Stimulated activated CD4-positive, alpha-beta T cell treated with anti-CD3 and anti-CD28 coated beads, Interleukin-2, amount 100 ng/mL, for 24 hours (primary cell): ENCODE results near the gene CRYZ.
"Not testable (repeated sequence)": the region's sequence is repeated elsewhere in the genome, so short reads cannot be mapped to it uniquely, and the experiment has no call there.

Source experiments
- DNase-seq, 2 donors: peaks; one replicate each; pipeline ENCODE4 v3.0.0-alpha.2; 2020

Gene CRYZ

GRCh38 chr1:74732960-74733603, at the start of gene CRYZ, which contains the start of gene TYW3:
TSS of gene CRYZ (minus strand) at chr1:74733050. CDS start at chr1:74724821, 8,229 bp downstream.
TSS of gene TYW3 (plus strand) at chr1:74733152. CDS start at chr1:74733245, 93 bp downstream.
- DNase-seq: peak; percentile 80 to 86

- DNase-seq: no peak
Observed at GRCh38 chr1:74780594-74780993, 47.7 kb upstream of the CRYZ start.

GRCh38 chr1:74779750-74780149, 46.9 kb upstream of the CRYZ start:
- DNase-seq: no peak

GRCh38 chr1:74777525-74777924, 44.7 kb upstream of the CRYZ start:
- DNase-seq: no peak

- DNase-seq: no peak
Observed at GRCh38 chr1:74775735-74776134, 42.9 kb upstream of the CRYZ start.

GRCh38 chr1:74773582-74773981, 40.7 kb upstream of the CRYZ start:
- DNase-seq: no peak

- DNase-seq: no peak
Observed at GRCh38 chr1:74772945-74773344, 40.1 kb upstream of the CRYZ start.

- DNase-seq: no peak
Observed at GRCh38 chr1:74771913-74772515, 39.2 kb upstream of the CRYZ start.

GRCh38 chr1:74767490-74767889, 34.6 kb upstream of the CRYZ start:
- no peak for DNase-seq

- no peak for DNase-seq
Observed at GRCh38 chr1:74766579-74766978, 33.7 kb upstream of the CRYZ start.

- no peak for DNase-seq
Observed at GRCh38 chr1:74763807-74764206, 31.0 kb upstream of the CRYZ start.

- not testable (repeated sequence) for DNase-seq
Observed at GRCh38 chr1:74756650-74757049, 23.8 kb upstream of the CRYZ start.

- DNase-seq: no peak
Observed at GRCh38 chr1:74755475-74755874, 22.6 kb upstream of the CRYZ start.

GRCh38 chr1:74753104-74753503, 20.3 kb upstream of the CRYZ start:
- DNase-seq: no peak

GRCh38 chr1:74748960-74749359, 16.1 kb upstream of the CRYZ start:
- DNase-seq: no peak

GRCh38 chr1:74745247-74745646, 12.4 kb upstream of the CRYZ start:
- not testable (repeated sequence) for DNase-seq

GRCh38 chr1:74740307-74740980, 7.6 kb upstream of the CRYZ start:
- not testable (repeated sequence) for DNase-seq

GRCh38 chr1:74737333-74737732, 4.5 kb upstream of the CRYZ start:
- no peak for DNase-seq

GRCh38 chr1:74733604-74734484, 994 bp upstream of the CRYZ start:
- peak; percentile 14 to 36 for DNase-seq

- DNase-seq: peak; percentile 11 to 25
Observed at GRCh38 chr1:74732071-74732946, 541 bp downstream of the CRYZ start.

- DNase-seq: no peak
Observed at GRCh38 chr1:74731399-74732052, 1.3 kb downstream of the CRYZ start.
